DND-41 (cell line): Measurements from ENCODE around the gene CCDC117.

ENCODE experiments used
- EZH2 ChIP-seq: IDR thresholded peaks from 3 replicates; pipeline ENCODE4 v1.6.1; 2012; ENCODE audit warnings: borderline replicate concordance, low read depth, mild to moderate bottlenecking, moderate library complexity, low read length, inconsistent platforms; ENCODE audit not compliant: severe bottlenecking
- TF ChIP-seq, protein P1 (sequence below): IDR thresholded peaks from 2 replicates; pipeline ENCODE4 v1.5.1; 2012; ENCODE audit warnings: borderline replicate concordance, low read length, moderate library complexity, mild to moderate bottlenecking; ENCODE audit not compliant: poor library complexity, severe bottlenecking; ENCODE audit errors: extremely low read depth

GRCh38 chr22:28795071-28795693 lies 22.7 kb downstream of the CCDC117 start:
- TF ChIP-seq, protein P1, sequence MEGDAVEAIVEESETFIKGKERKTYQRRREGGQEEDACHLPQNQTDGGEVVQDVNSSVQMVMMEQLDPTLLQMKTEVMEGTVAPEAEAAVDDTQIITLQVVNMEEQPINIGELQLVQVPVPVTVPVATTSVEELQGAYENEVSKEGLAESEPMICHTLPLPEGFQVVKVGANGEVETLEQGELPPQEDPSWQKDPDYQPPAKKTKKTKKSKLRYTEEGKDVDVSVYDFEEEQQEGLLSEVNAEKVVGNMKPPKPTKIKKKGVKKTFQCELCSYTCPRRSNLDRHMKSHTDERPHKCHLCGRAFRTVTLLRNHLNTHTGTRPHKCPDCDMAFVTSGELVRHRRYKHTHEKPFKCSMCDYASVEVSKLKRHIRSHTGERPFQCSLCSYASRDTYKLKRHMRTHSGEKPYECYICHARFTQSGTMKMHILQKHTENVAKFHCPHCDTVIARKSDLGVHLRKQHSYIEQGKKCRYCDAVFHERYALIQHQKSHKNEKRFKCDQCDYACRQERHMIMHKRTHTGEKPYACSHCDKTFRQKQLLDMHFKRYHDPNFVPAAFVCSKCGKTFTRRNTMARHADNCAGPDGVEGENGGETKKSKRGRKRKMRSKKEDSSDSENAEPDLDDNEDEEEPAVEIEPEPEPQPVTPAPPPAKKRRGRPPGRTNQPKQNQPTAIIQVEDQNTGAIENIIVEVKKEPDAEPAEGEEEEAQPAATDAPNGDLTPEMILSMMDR = no peak
- no peak for TF ChIP-seq EZH2
